GM12892 (cell line): ENCODE results near the gene NAV1.

Experiments
- POLR2A ChIP-seq: IDR thresholded peaks from 2 replicates; pipeline ENCODE4 v1.6.1; 2011; ENCODE audit warnings: low read depth, low read length, control low read depth
- POLR2AphosphoS5 ChIP-seq: IDR thresholded peaks from 2 replicates; pipeline ENCODE4 v1.6.1; 2011; ENCODE audit warnings: low read depth, low read length, control low read depth
- TAF1 ChIP-seq: IDR thresholded peaks from 2 replicates; pipeline ENCODE4 v1.6.1; 2011; ENCODE audit warnings: low read depth, mild to moderate bottlenecking, control low read depth, low read length, borderline replicate concordance

DNA sequence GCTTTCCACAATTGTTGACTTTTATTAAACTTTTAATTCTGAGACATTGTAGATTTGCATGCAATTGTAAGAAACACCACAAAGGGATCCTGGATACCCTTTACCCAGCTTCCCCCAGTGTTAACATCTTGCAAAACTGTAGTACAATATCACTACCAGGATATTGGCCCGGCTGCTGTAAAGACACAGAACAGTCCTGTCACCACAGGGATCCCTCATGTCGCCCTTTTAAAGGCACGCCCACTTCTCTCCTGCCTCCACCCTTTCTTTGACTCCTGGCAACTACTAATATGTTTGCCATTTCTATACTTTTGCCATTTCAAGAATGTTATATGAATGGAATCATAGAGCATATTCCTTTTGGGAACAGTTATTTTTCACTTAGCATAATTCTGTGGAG lies 37.0 kb downstream of the NAV1 start:
- TF ChIP-seq POLR2A: no peak
- no peak for TF ChIP-seq POLR2AphosphoS5
- no peak for TF ChIP-seq TAF1
